ENCODE results near the gene FBF1. TPM values are rescaled to one million over a fixed set of nuclear protein-coding genes. Genes with fewer than 3 reads are reported as not detected.

The FBF1 gene
- polyA plus RNA-seq, 2 donors: 8.7 to 33.7 TPM

DNA sequence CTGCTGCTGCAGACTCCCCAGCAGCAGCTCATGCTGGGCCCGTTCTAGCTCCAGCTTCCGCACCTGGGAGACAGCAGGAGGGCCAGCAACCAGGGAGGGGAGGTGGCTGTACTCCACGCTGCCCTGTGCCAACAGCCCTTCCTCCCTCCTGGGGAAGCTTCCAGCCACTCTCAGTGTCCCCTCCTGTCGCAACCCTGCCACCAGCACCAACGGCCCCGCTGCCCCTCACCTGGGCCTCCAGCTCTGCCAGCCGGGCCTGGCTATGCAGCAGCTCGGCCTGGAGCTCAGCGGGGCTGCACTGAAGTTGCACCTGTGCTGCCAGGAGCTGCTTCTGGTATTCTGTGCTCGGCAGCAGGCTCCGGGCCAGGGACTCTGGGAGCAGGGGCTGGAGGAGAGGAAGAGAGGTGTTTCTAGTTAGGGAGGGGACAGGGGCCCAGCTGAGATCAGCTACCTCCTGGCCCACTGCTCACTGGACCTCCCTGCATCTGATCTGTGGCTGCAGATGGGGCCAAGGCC is 20.7 kb downstream of the FBF1 start:
- Histone ChIP-seq H3K4me1 (ENCODE audit: control insufficient read depth in 2 of 2, insufficient read depth in 2 of 2, low read length in 1 of 2) (peaks cover 0 to 9% of the 10 kb centered on the region in 2 donors), H3K27me3 (ENCODE audit: control insufficient read depth in 1 of 2, insufficient read depth in 2 of 2, low read length in 2 of 2) (no peaks in the 10 kb centered on the region), H3K36me3 (ENCODE audit: control insufficient read depth in 2 of 2, insufficient read depth in 2 of 2, low read length in 1 of 2) (peaks cover 0 to 44% of the 10 kb centered on the region in 2 donors), H3K4me3 (ENCODE audit: low read depth in 1 of 2, low read length in 2 of 2) (no peak overlapping the region), H3K27ac (ENCODE audit: low read depth in 2 of 2, low read length in 1 of 2) (no peak overlapping the region), H3K9me3 (ENCODE audit: control insufficient read depth in 2 of 2, insufficient read depth in 1 of 2, low read depth in 1 of 2, low read length in 1 of 2) (no peaks in the 10 kb centered on the region)
- 87 to 91% methylated on average over 11 of the region's 11 CpGs for WGBS, 2 donors

DNA sequence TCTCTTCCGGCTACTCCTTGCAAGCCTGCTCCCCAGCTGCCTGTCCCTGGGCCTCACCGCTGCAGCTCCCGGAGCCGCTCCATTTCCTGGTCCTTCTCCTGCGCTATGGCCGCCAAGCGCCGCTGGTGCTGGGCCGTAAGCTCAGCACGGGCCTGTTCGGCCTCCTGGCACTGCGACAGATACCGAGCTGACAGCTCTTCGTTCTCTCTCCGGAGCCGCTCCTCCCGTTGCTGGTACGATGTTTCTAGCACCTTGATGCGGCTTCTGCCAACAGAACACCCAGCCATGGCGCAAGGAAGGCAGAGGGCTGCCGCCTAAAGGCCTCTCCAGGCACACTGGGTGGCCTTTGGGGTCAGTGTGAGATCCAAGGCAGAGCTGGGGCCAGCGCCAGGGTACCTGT is 21.2 kb downstream of the FBF1 start:
- H3K27ac ChIP-seq (ENCODE audit: low read depth in 2 of 2, low read length in 1 of 2): no peak overlapping the region
- H3K27me3 ChIP-seq (ENCODE audit: control insufficient read depth in 1 of 2, insufficient read depth in 2 of 2, low read length in 2 of 2): no peaks in the 10 kb centered on the region
- 93 to 95% methylated on average over 22 of the region's 22 CpGs for WGBS, 2 donors
- peaks cover 0 to 41% of the 10 kb centered on the region in 2 donors for H3K36me3 ChIP-seq (ENCODE audit: control insufficient read depth in 2 of 2, insufficient read depth in 2 of 2, low read length in 1 of 2)
- H3K4me1 ChIP-seq (ENCODE audit: control insufficient read depth in 2 of 2, insufficient read depth in 2 of 2, low read length in 1 of 2): peaks cover 0 to 9% of the 10 kb centered on the region in 2 donors
- no peak overlapping the region for H3K4me3 ChIP-seq (ENCODE audit: low read depth in 1 of 2, low read length in 2 of 2)
- H3K9me3 ChIP-seq (ENCODE audit: control insufficient read depth in 2 of 2, insufficient read depth in 1 of 2, low read depth in 1 of 2, low read length in 1 of 2): no peaks in the 10 kb centered on the region

DNA sequence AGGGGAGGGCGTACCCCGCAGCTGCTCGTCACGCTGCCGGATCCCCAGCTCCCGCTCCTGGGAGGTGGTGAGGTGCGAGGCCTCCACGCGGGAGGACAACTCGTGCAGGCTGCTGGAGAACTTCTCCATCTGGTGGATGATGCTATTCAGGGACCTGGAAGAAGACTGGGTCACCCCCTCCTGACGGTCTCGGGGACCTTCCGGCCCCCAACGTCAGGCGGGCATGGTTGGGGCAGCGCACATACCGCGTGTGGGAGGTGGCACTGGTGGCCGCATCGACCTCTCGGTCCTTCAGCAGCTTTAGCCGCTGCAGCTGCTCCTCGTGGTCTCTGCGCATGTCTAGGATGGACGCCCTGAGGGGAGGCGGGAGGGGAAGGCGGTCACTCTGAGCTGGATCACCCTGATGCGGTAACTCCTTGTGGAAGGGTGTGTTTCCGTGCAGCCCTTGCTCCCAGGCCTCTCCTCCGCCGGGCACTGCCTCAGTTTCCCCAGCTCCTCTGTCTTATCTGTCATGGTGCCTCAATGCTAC is 22.9 kb downstream of the FBF1 start:
- Histone ChIP-seq H3K9me3 (ENCODE audit: control insufficient read depth in 2 of 2, insufficient read depth in 1 of 2, low read depth in 1 of 2, low read length in 1 of 2) (no peaks in the 10 kb centered on the region), H3K36me3 (ENCODE audit: control insufficient read depth in 2 of 2, insufficient read depth in 2 of 2, low read length in 1 of 2) (peaks cover 0 to 35% of the 10 kb centered on the region in 2 donors), H3K27me3 (ENCODE audit: control insufficient read depth in 1 of 2, insufficient read depth in 2 of 2, low read length in 2 of 2) (no peaks in the 10 kb centered on the region), H3K27ac (ENCODE audit: low read depth in 2 of 2, low read length in 1 of 2) (no peak overlapping the region), H3K4me3 (ENCODE audit: low read depth in 1 of 2, low read length in 2 of 2) (no peak overlapping the region), H3K4me1 (ENCODE audit: control insufficient read depth in 2 of 2, insufficient read depth in 2 of 2, low read length in 1 of 2) (peaks cover 0 to 4% of the 10 kb centered on the region in 2 donors)
- WGBS, 2 donors: 94 to 96% methylated on average over 31 of the region's 31 CpGs

DNA sequence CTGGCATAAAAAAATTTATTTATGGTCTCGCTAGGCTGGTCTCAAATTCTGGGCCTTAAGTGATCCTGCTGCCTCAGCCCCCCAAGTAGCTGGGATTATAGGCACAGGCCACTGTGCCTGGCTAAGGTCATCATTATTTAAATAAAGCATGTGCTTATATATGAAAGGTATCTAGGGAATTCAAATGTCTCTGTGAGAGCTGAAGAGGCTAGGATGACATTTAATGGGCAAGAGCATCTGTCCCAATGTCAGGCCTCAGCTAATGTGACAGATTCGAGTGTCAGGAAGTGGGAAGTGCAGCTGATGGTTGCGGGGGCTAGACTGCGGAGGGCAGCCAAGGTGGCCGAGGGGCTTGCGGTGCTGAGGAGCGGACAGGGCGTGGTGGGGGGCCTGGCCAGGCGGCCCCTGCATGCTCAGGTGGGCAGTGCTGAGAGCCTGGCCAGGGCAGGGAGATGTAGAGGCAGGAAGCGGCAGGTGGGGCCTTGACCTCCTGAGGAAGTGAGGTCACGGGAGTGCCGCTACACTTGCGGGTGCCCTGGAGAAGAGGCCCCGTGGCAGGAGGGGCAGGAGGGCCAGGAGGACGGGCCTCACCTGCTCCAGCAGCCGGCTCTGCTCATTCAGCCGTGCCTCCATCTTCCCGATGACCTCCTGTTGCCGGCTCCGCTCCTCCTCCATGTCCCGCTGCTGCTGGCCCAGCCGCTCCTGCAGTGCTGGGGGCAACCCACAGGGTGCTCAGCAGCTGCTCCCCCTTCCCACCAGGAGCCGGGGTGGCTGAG is 23.5 kb downstream of the FBF1 start:
- H3K27ac ChIP-seq (ENCODE audit: low read depth in 2 of 2, low read length in 1 of 2): no peak overlapping the region
- no peaks in the 10 kb centered on the region for H3K27me3 ChIP-seq (ENCODE audit: control insufficient read depth in 1 of 2, insufficient read depth in 2 of 2, low read length in 2 of 2)
- H3K36me3 ChIP-seq (ENCODE audit: control insufficient read depth in 2 of 2, insufficient read depth in 2 of 2, low read length in 1 of 2): peaks cover 0 to 29% of the 10 kb centered on the region in 2 donors
- H3K4me1 ChIP-seq (ENCODE audit: control insufficient read depth in 2 of 2, insufficient read depth in 2 of 2, low read length in 1 of 2): peaks cover 0 to 2% of the 10 kb centered on the region in 2 donors
- 90 to 94% methylated on average over 16 to 22 of the region's 23 CpGs for WGBS, 2 donors
- no peak overlapping the region for H3K4me3 ChIP-seq (ENCODE audit: low read depth in 1 of 2, low read length in 2 of 2)
- no peaks in the 10 kb centered on the region for H3K9me3 ChIP-seq (ENCODE audit: control insufficient read depth in 2 of 2, insufficient read depth in 1 of 2, low read depth in 1 of 2, low read length in 1 of 2)

DNA sequence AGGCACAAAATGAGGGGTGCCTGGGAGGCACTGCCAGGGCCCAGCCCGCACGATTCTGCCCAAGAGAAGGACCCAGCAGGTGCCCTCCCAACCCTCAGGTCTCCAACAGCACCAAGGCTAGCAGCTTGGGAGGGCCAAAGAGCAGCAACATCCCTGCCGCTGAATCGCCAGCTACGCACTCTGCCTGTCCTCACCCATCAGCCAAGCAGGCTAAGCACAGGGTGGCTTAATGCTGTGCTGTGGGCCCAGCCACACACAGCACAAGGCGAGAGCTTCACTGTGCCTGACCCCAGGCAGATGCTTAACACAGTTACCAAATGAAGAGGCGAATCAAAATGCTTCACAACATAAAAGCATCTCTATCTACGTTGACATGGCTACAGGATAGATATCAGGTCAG is 25.6 kb downstream of the FBF1 start:
- Histone ChIP-seq H3K4me1 (ENCODE audit: control insufficient read depth in 2 of 2, insufficient read depth in 2 of 2, low read length in 1 of 2) (peaks cover 0 to 7% of the 10 kb centered on the region in 2 donors), H3K27ac (ENCODE audit: low read depth in 2 of 2, low read length in 1 of 2) (peak overlapping the region in 1 of 2 donors; percentile 8), H3K36me3 (ENCODE audit: control insufficient read depth in 2 of 2, insufficient read depth in 2 of 2, low read length in 1 of 2) (peaks cover 0 to 29% of the 10 kb centered on the region in 2 donors), H3K9me3 (ENCODE audit: control insufficient read depth in 2 of 2, insufficient read depth in 1 of 2, low read depth in 1 of 2, low read length in 1 of 2) (no peaks in the 10 kb centered on the region), H3K4me3 (ENCODE audit: low read depth in 1 of 2, low read length in 2 of 2) (no peak overlapping the region), H3K27me3 (ENCODE audit: control insufficient read depth in 1 of 2, insufficient read depth in 2 of 2, low read length in 2 of 2) (no peaks in the 10 kb centered on the region)
- 87 to 89% methylated on average over 8 of the region's 8 CpGs for WGBS, 2 donors

DNA sequence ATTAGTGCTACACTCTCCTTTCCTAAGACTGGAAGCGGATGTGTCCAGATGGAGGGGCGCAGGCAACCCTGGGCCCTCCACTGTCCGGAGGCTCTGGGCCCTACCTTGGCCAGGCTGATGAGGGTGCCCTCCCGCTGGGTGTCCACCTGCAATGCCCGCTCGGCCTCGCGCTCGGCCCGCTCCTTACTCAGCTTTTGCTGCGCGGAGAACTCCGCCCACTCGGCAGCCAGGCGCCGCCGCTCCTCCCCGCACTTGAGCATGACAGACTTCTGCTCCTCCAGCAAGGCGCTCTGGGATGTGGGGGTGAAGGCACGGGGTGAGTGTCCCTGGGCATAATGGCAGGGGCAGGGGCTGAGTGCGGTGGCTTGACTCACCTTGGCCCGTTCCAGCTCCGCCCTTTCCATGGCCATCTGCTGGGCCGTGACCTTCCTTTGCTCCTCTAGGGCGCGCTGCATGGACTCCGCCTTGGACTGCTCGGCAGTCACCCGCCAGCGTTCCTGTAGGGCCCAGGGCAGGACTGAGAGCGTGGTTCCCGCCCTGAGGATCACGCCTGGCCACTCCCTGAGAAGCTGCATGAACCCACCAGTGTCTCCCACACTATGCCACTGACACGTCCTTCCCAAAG is 26.1 kb downstream of the FBF1 start:
- Histone ChIP-seq H3K27me3 (ENCODE audit: control insufficient read depth in 1 of 2, insufficient read depth in 2 of 2, low read length in 2 of 2) (no peaks in the 10 kb centered on the region), H3K27ac (ENCODE audit: low read depth in 2 of 2, low read length in 1 of 2) (peak overlapping the region in 1 of 2 donors; percentile 8), H3K4me1 (ENCODE audit: control insufficient read depth in 2 of 2, insufficient read depth in 2 of 2, low read length in 1 of 2) (peaks cover 0 to 12% of the 10 kb centered on the region in 2 donors), H3K4me3 (ENCODE audit: low read depth in 1 of 2, low read length in 2 of 2) (no peak overlapping the region), H3K9me3 (ENCODE audit: control insufficient read depth in 2 of 2, insufficient read depth in 1 of 2, low read depth in 1 of 2, low read length in 1 of 2) (no peaks in the 10 kb centered on the region), H3K36me3 (ENCODE audit: control insufficient read depth in 2 of 2, insufficient read depth in 2 of 2, low read length in 1 of 2) (peaks cover 0 to 24% of the 10 kb centered on the region in 2 donors)
- 88 to 91% methylated on average over 34 of the region's 34 CpGs for WGBS, 2 donors

DNA sequence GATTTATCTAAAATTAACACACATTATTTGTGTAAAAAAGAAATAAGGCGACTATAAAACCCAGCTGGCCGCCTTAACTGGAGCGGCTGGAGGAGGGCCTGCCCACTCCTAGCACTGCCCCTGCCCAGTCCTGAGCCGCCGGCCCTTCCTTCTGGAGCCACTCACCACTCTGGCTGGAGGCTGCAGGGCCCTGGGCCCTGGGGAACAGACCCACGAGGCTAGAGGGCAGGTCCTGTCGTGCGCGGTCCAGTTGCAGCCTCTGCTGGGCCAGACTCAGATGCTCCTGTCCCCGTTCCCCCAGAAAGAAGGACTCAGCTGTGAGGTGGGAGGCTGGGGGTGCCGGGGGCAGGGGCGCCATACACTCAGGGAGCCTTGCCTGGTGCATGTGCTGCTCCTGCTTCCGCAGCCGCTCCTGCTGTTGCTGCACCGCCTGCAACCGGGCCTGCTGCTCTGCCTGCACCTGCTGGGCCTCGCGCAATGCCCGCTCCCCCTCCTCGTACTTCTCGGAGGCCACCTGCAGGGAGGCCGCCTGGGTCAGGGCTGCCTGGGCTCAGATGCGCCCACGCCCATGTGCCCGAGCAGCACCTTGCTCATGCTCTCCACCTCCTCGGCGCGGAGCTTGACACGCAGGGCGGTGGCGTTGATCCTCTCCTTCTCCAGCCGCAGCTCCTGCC is 27.2 kb downstream of the FBF1 start:
- Histone ChIP-seq H3K9me3 (ENCODE audit: control insufficient read depth in 2 of 2, insufficient read depth in 1 of 2, low read depth in 1 of 2, low read length in 1 of 2) (no peaks in the 10 kb centered on the region), H3K4me1 (ENCODE audit: control insufficient read depth in 2 of 2, insufficient read depth in 2 of 2, low read length in 1 of 2) (peaks cover 0 to 16% of the 10 kb centered on the region in 2 donors), H3K36me3 (ENCODE audit: control insufficient read depth in 2 of 2, insufficient read depth in 2 of 2, low read length in 1 of 2) (peaks cover 0 to 18% of the 10 kb centered on the region in 2 donors), H3K27me3 (ENCODE audit: control insufficient read depth in 1 of 2, insufficient read depth in 2 of 2, low read length in 2 of 2) (no peaks in the 10 kb centered on the region), H3K27ac (ENCODE audit: low read depth in 2 of 2, low read length in 1 of 2) (peak overlapping the region in 1 of 2 donors; percentile 39), H3K4me3 (ENCODE audit: low read depth in 1 of 2, low read length in 2 of 2) (no peak overlapping the region)
- 92% methylated on average over 32 of the region's 32 CpGs for WGBS, 2 donors

DNA sequence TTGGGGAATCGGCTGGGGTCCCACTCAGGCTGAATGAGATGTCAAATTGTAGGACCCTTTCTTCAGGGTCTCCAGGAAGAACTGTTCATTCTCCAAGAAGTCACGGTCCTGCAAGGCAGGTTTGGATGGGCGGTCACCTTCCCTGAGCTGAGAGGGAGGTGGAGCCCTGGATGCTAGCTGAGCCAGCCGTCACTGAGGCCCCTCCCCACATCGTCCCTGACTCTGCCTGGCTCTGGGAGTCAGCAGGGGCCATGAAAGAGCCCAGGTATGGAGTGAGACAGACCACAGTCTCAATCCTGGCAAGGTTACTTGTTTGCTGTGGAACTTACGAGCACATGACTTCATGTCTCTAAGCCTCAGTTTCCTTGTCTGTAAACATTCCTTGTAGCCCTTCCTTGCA is 30.1 kb downstream of the FBF1 start:
- H3K27me3 ChIP-seq (ENCODE audit: control insufficient read depth in 1 of 2, insufficient read depth in 2 of 2, low read length in 2 of 2): no peaks in the 10 kb centered on the region
- no peak overlapping the region for H3K4me3 ChIP-seq (ENCODE audit: low read depth in 1 of 2, low read length in 2 of 2)
- 60 to 67% methylated on average over 6 of the region's 6 CpGs for WGBS, 2 donors
- H3K9me3 ChIP-seq (ENCODE audit: control insufficient read depth in 2 of 2, insufficient read depth in 1 of 2, low read depth in 1 of 2, low read length in 1 of 2): no peaks in the 10 kb centered on the region
- peaks cover 2 to 17% of the 10 kb centered on the region in 2 donors for H3K4me1 ChIP-seq (ENCODE audit: control insufficient read depth in 2 of 2, insufficient read depth in 2 of 2, low read length in 1 of 2)
- H3K36me3 ChIP-seq (ENCODE audit: control insufficient read depth in 2 of 2, insufficient read depth in 2 of 2, low read length in 1 of 2): peaks cover 0 to 7% of the 10 kb centered on the region in 2 donors
- H3K27ac ChIP-seq (ENCODE audit: low read depth in 2 of 2, low read length in 1 of 2): peak overlapping the region; percentile 67 to 83

DNA sequence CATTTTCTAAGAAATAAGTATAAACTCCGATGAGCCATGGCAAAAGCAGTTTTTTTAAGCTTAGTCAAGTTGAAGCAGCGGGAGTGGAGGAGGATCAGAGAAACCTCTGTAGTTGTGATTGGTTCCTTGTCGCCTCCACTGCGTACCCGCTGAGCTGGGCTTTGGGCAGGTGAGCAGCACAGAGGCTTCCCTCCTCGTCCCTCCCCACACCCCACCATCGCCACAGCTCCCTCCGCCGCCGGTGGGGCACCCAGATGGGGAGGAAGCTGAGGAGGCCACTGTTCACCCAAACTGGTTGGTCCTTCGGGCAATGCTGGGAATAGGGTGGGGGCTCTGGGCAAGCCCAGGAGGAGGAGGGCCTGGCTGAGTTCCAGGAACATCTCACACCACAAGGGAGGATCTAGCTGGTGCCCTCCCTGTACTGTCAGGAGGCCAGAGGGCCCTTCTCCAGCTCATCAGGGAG is 31.0 kb downstream of the FBF1 start:
- H3K4me1 ChIP-seq (ENCODE audit: control insufficient read depth in 2 of 2, insufficient read depth in 2 of 2, low read length in 1 of 2): peaks cover 2 to 18% of the 10 kb centered on the region in 2 donors
- no peaks in the 10 kb centered on the region for H3K9me3 ChIP-seq (ENCODE audit: control insufficient read depth in 2 of 2, insufficient read depth in 1 of 2, low read depth in 1 of 2, low read length in 1 of 2)
- H3K27ac ChIP-seq (ENCODE audit: low read depth in 2 of 2, low read length in 1 of 2): peak overlapping the region; percentile 67 to 83
- H3K27me3 ChIP-seq (ENCODE audit: control insufficient read depth in 1 of 2, insufficient read depth in 2 of 2, low read length in 2 of 2): no peaks in the 10 kb centered on the region
- H3K4me3 ChIP-seq (ENCODE audit: low read depth in 1 of 2, low read length in 2 of 2): no peak overlapping the region
- H3K36me3 ChIP-seq (ENCODE audit: control insufficient read depth in 2 of 2, insufficient read depth in 2 of 2, low read length in 1 of 2): peaks cover 0 to 7% of the 10 kb centered on the region in 2 donors
- 42 to 59% methylated on average over 11 of the region's 11 CpGs for WGBS, 2 donors

Data from esophagus (tissue), 2 donors.